Mesenchymal stem cell (in vitro differentiated cells and primary cell): Measurements from ENCODE around the gene OR11H7.
"Not testable (repeated sequence)": the region's sequence is repeated elsewhere in the genome, so short reads cannot be mapped to it uniquely, and the experiment has no call there.

Experiments
- DNase-seq: peaks from one replicate; pipeline ENCODE4 v3.0.0-alpha.2; 2013
- H2AFZ ChIP-seq: one replicate; pipeline ENCODE4 v1.6.1; 2013; ENCODE audit warnings: low read depth, mild to moderate bottlenecking, control low read depth, inconsistent platforms, low read length, moderate library complexity
- H2AK5ac ChIP-seq: 2 replicates; pipeline ENCODE4 v1.6.1; 2013; ENCODE audit warnings: low read length, moderate library complexity, mild to moderate bottlenecking, inconsistent platforms; ENCODE audit not compliant: severe bottlenecking
- H2BK120ac ChIP-seq: one replicate; pipeline ENCODE4 v1.6.1; 2013; ENCODE audit warnings: low read depth, mild to moderate bottlenecking, inconsistent platforms, low read length, moderate library complexity
- H2BK12ac ChIP-seq, 2 experiments: one replicate each; pipeline ENCODE4 v1.6.1; 2013; ENCODE audit warnings: inconsistent platforms in 2 of 2, low read length in 2 of 2, mild to moderate bottlenecking in 2 of 2, moderate library complexity in 2 of 2, control low read depth in 1 of 2
- H2BK15ac ChIP-seq: one replicate; pipeline ENCODE4 v1.6.1; 2013; ENCODE audit warnings: mild to moderate bottlenecking, low read depth, inconsistent platforms; ENCODE audit not compliant: poor library complexity, severe bottlenecking
- H2BK5ac ChIP-seq: 2 replicates; pipeline ENCODE4 v1.6.1; 2013; ENCODE audit warnings: low read depth, mild to moderate bottlenecking, low read length, control low read depth, inconsistent platforms; ENCODE audit not compliant: poor library complexity, severe bottlenecking
- H3K14ac ChIP-seq, 2 experiments: one replicate each; pipeline ENCODE4 v1.6.1; 2013; ENCODE audit warnings: inconsistent platforms in 2 of 2, low read length in 2 of 2, control low read depth in 1 of 2, mild to moderate bottlenecking in 1 of 2, moderate library complexity in 1 of 2
- H3K18ac ChIP-seq, 2 experiments: one replicate each; pipeline ENCODE4 v1.6.1; 2013; ENCODE audit warnings: inconsistent platforms in 2 of 2, low read length in 2 of 2, control low read depth in 1 of 2, low read depth in 1 of 2, mild to moderate bottlenecking in 1 of 2
- H3K23ac ChIP-seq, 2 experiments: one replicate each; pipeline ENCODE4 v1.6.1; 2013; ENCODE audit warnings: inconsistent platforms in 2 of 2, low read length in 2 of 2, mild to moderate bottlenecking in 2 of 2, moderate library complexity in 2 of 2, control low read depth in 1 of 2
- H3K27ac ChIP-seq: 2 replicates; pipeline ENCODE4 v1.5.1; 2013; ENCODE audit warnings: mild to moderate bottlenecking, moderate library complexity, low read length, control low read depth, inconsistent platforms; ENCODE audit not compliant: poor library complexity, severe bottlenecking
- H3K27me3 ChIP-seq, 2 experiments: 2 replicates each; pipeline versions ENCODE4 v1.6.1 to v1.7.0; 2013; ENCODE audit warnings: low read length in 2 of 2, mild to moderate bottlenecking in 2 of 2, moderate library complexity in 2 of 2, control low read depth in 1 of 2, inconsistent platforms in 1 of 2; ENCODE audit not compliant: control insufficient read depth in 1 of 2, insufficient read depth in 1 of 2
- H3K36me3 ChIP-seq, 2 experiments: 2 replicates each; pipeline versions ENCODE4 v1.6.1 to v1.7.0; 2013; ENCODE audit warnings: low read length in 2 of 2, control low read depth in 1 of 2, inconsistent platforms in 1 of 2, low read depth in 1 of 2, mild to moderate bottlenecking in 1 of 2; ENCODE audit not compliant: insufficient read depth in 2 of 2, control insufficient read depth in 1 of 2
- H3K4ac ChIP-seq, 2 experiments: one replicate each; pipeline ENCODE4 v1.6.1; 2013; ENCODE audit warnings: inconsistent platforms in 2 of 2, low read length in 2 of 2, mild to moderate bottlenecking in 2 of 2, moderate library complexity in 2 of 2, control low read depth in 1 of 2, low read depth in 1 of 2
- H3K4me1 ChIP-seq: 2 replicates; pipeline ENCODE4 v1.6.1; 2013; ENCODE audit warnings: low read depth, low read length, control low read depth; ENCODE audit not compliant: control insufficient read depth, insufficient read depth
- H3K4me2 ChIP-seq: 2 replicates; pipeline ENCODE4 v1.6.1; 2013; ENCODE audit warnings: low read length, mild to moderate bottlenecking, inconsistent platforms; ENCODE audit not compliant: poor library complexity, severe bottlenecking
- H3K4me3 ChIP-seq, 2 experiments: 2 replicates each; pipeline versions ENCODE4 v1.5.1 to v1.7.0; 2013; ENCODE audit warnings: low read length in 2 of 2, mild to moderate bottlenecking in 2 of 2, control low read depth in 1 of 2, low read depth in 1 of 2; ENCODE audit not compliant: insufficient read depth in 1 of 2
- H3K79me1 ChIP-seq: replicated peaks from 2 replicates; pipeline ENCODE4 v1.6.1; 2013; ENCODE audit warnings: mild to moderate bottlenecking, control low read depth, low read length, inconsistent platforms; ENCODE audit not compliant: poor library complexity, severe bottlenecking
- H3K9ac ChIP-seq: 2 replicates; pipeline ENCODE4 v1.7.0; 2013; ENCODE audit warnings: mild to moderate bottlenecking, low read length, moderate library complexity
- H3K9me3 ChIP-seq: 2 replicates; pipeline ENCODE4 v1.7.0; 2013; ENCODE audit warnings: mild to moderate bottlenecking, low read length; ENCODE audit not compliant: control insufficient read depth
- H4K8ac ChIP-seq: one replicate; pipeline ENCODE4 v1.6.1; 2013; ENCODE audit warnings: inconsistent platforms, mild to moderate bottlenecking, low read length, moderate library complexity
- H4K91ac ChIP-seq: one replicate; pipeline ENCODE4 v1.6.1; 2013; ENCODE audit warnings: mild to moderate bottlenecking, low read length, inconsistent platforms
- WGBS: methylation state at CpG from one replicate; pipeline ENCODE4 v1.1.7; 2013; ENCODE audit warnings: mixed read lengths; 5-methylcytosine and 5-hydroxymethylcytosine counted together

The OR11H7 gene

GRCh38 chr14:20204721-20205120 is 24.1 kb upstream of the OR11H7 start:
- 96% methylated on average over 2 of the region's 3 CpGs for WGBS

GRCh38 chr14:20209595-20209994 is 19.2 kb upstream of the OR11H7 start:
- H3K4me1 ChIP-seq: no peaks in the 10 kb centered on the region
- 91% methylated on average over 2 of the region's 2 CpGs for WGBS

More at GRCh38 chr14:20204721-20205120, 24.1 kb upstream of the OR11H7 start:
- no peak overlapping the region for H3K14ac ChIP-seq
- H2AK5ac ChIP-seq: no peak overlapping the region
- no peak overlapping the region for H2BK15ac ChIP-seq
- no peak overlapping the region for H3K27ac ChIP-seq
- H2BK12ac ChIP-seq: no peak overlapping the region
- H3K27me3 ChIP-seq: no peaks in the 10 kb centered on the region
- H4K8ac ChIP-seq: no peak overlapping the region
- no peak overlapping the region for H2BK5ac ChIP-seq
- H4K91ac ChIP-seq: no peak overlapping the region
- no peak overlapping the region for H3K23ac ChIP-seq
- H3K79me1 ChIP-seq: no peaks in the 10 kb centered on the region
- no peak overlapping the region for H3K4ac ChIP-seq
- H3K36me3 ChIP-seq: no peaks in the 10 kb centered on the region
- no peak overlapping the region for H3K4me2 ChIP-seq
- no peak overlapping the region for H2BK120ac ChIP-seq
- no peaks in the 10 kb centered on the region for H3K4me1 ChIP-seq
- no peak for DNase-seq
- no peak overlapping the region for H3K9ac ChIP-seq
- no peak overlapping the region for H3K4me3 ChIP-seq
- H3K18ac ChIP-seq: no peak overlapping the region
- H3K9me3 ChIP-seq: no peaks in the 10 kb centered on the region
- no peak overlapping the region for H2AFZ ChIP-seq

GRCh38 chr14:20212406-20212805 is 16.4 kb upstream of the OR11H7 start:
- H3K27me3 ChIP-seq, H3K79me1 ChIP-seq, DNase-seq, H3K4me1 ChIP-seq, H2AK5ac ChIP-seq, H4K8ac ChIP-seq, H2BK5ac ChIP-seq, H2BK15ac ChIP-seq, H3K14ac ChIP-seq, H2BK12ac ChIP-seq, H3K4ac ChIP-seq, H2AFZ ChIP-seq, H3K18ac ChIP-seq, H3K36me3 ChIP-seq, H3K4me2 ChIP-seq, H4K91ac ChIP-seq, H3K4me3 ChIP-seq, H3K9ac ChIP-seq, H3K27ac ChIP-seq, H3K9me3 ChIP-seq, H2BK120ac ChIP-seq, H3K23ac ChIP-seq: not testable (repeated sequence)
- 100% methylated on average over 12 of the region's 28 CpGs for WGBS

More at GRCh38 chr14:20209595-20209994, 19.2 kb upstream of the OR11H7 start:
- H2AK5ac ChIP-seq: no peak overlapping the region
- no peaks in the 10 kb centered on the region for H3K79me1 ChIP-seq
- no peak overlapping the region for H2AFZ ChIP-seq
- no peak overlapping the region for H3K23ac ChIP-seq
- H3K4me2 ChIP-seq: no peak overlapping the region
- H3K4ac ChIP-seq: no peak overlapping the region
- no peak overlapping the region for H3K4me3 ChIP-seq
- no peak overlapping the region for H3K18ac ChIP-seq
- H3K27me3 ChIP-seq: no peaks in the 10 kb centered on the region
- H3K9ac ChIP-seq: no peak overlapping the region
- H3K14ac ChIP-seq: no peak overlapping the region
- H3K36me3 ChIP-seq: no peaks in the 10 kb centered on the region
- H2BK12ac ChIP-seq: no peak overlapping the region
- H2BK15ac ChIP-seq: no peak overlapping the region
- H4K8ac ChIP-seq: no peak overlapping the region
- no peak overlapping the region for H4K91ac ChIP-seq
- DNase-seq: no peak
- H2BK120ac ChIP-seq: no peak overlapping the region
- no peaks in the 10 kb centered on the region for H3K9me3 ChIP-seq
- H3K27ac ChIP-seq: no peak overlapping the region
- H2BK5ac ChIP-seq: no peak overlapping the region

- Histone ChIP-seq H3K27me3 (no peaks in the 10 kb centered on the region), H3K4me3 (no peak overlapping the region), H3K79me1 (no peaks in the 10 kb centered on the region), H2BK15ac (no peak overlapping the region), H3K4me2 (no peak overlapping the region), H3K18ac (no peak overlapping the region), H2BK12ac (no peak overlapping the region), H3K4ac (no peak overlapping the region), H3K9ac (no peak overlapping the region), H4K8ac (no peak overlapping the region), H2BK120ac (no peak overlapping the region), H3K4me1 (no peaks in the 10 kb centered on the region), H2BK5ac (no peak overlapping the region), H3K27ac (no peak overlapping the region), H4K91ac (no peak overlapping the region), H3K23ac (no peak overlapping the region), H2AK5ac (no peak overlapping the region), H3K36me3 (no peaks in the 10 kb centered on the region), H3K14ac (no peak overlapping the region), H2AFZ (no peak overlapping the region), H3K9me3 (no peaks in the 10 kb centered on the region)
- WGBS: no CpG with 5 or more reads among the region's 2 CpGs
- DNase-seq: no peak
Measured at GRCh38 chr14:20215196-20215595, 13.6 kb upstream of the OR11H7 start.
